MG63 (cell line): ENCODE results near the gene LYRM1. TPM values are rescaled to one million over a fixed set of nuclear protein-coding genes. Genes with fewer than 3 reads are reported as not detected.
"Not testable (repeated sequence)": the region's sequence is repeated elsewhere in the genome, so short reads cannot be mapped to it uniquely, and the experiment has no call there.

Source experiments
- DNase-seq: peaks from one replicate; pipeline ENCODE4 v3.0.0-alpha.2; 2020
- H3K27me3 ChIP-seq: fragments of 250-450 bp; sonication (Bioruptor Pico); 2 replicates; pipeline ENCODE4 v1.5.1; 2020; ENCODE audit warnings: mild to moderate bottlenecking, moderate library complexity
- H3K36me3 ChIP-seq: fragments of 250-450 bp; sonication (Bioruptor Pico); 2 replicates; pipeline ENCODE4 v1.5.1; 2020; ENCODE audit warnings: mild to moderate bottlenecking, moderate library complexity
- H3K4me3 ChIP-seq: fragments of 250-450 bp; sonication (Bioruptor Pico); 2 replicates; pipeline ENCODE4 v1.5.1; 2020; ENCODE audit warnings: mild to moderate bottlenecking, moderate library complexity
- H3K9me3 ChIP-seq: fragments of 250-450 bp; sonication (Bioruptor Pico); 2 replicates; pipeline ENCODE4 v1.5.1; 2020; ENCODE audit warnings: mild to moderate bottlenecking, moderate library complexity
- total RNA-seq: library from RNA; depleted of rRNA; stranded (reverse); fragments of >200 nt; shearing (Covaris generic); gene quantifications from 2 replicates; pipeline ENCODE4 v1.2.3, GENCODE V29; 2014; ENCODE audit warnings: low replicate concordance

LYRM1 gene
- total RNA-seq, 1 experiment from 2014 or later: 65.9 TPM

GRCh38 chr16:20910781-20911321 lies 10.3 kb downstream of the LYRM1 start:
- Histone ChIP-seq H3K4me3 (no peak overlapping the region), H3K9me3 (no peaks in the 10 kb centered on the region)
- DNase-seq: no peak

GRCh38 chr16:20911361-20911760 lies 10.8 kb downstream of the LYRM1 start:
- no peak overlapping the region for H3K4me3 ChIP-seq
- no peaks in the 10 kb centered on the region for H3K27me3 ChIP-seq
- DNase-seq: peak; percentile 44
- no peaks in the 10 kb centered on the region for H3K9me3 ChIP-seq
- peaks cover 3% of the 10 kb centered on the region for H3K36me3 ChIP-seq

More at GRCh38 chr16:20910781-20911321, 10.3 kb downstream of the LYRM1 start:
- H3K27me3 ChIP-seq: no peaks in the 10 kb centered on the region
- H3K36me3 ChIP-seq: peaks cover 3% of the 10 kb centered on the region

- DNase-seq: no peak
- Histone ChIP-seq H3K4me3 (no peak overlapping the region), H3K27me3 (no peaks in the 10 kb centered on the region), H3K9me3 (no peaks in the 10 kb centered on the region), H3K36me3 (peaks cover 13% of the 10 kb centered on the region)
Observed at GRCh38 chr16:20916289-20916688, 15.7 kb downstream of the LYRM1 start.

- Histone ChIP-seq H3K36me3 (peaks cover 13% of the 10 kb centered on the region), H3K9me3 (no peaks in the 10 kb centered on the region), H3K27me3 (no peaks in the 10 kb centered on the region), H3K4me3 (no peak overlapping the region)
- DNase-seq: no peak
Observed at GRCh38 chr16:20916942-20917341, 16.4 kb downstream of the LYRM1 start.

GRCh38 chr16:20918486-20919239 lies 18.1 kb downstream of the LYRM1 start:
- DNase-seq: peak; percentile 57
- Histone ChIP-seq H3K9me3 (no peaks in the 10 kb centered on the region), H3K36me3 (peaks cover 13% of the 10 kb centered on the region), H3K4me3 (no peak overlapping the region), H3K27me3 (no peaks in the 10 kb centered on the region)

GRCh38 chr16:20920091-20920490 lies 19.5 kb downstream of the LYRM1 start:
- Histone ChIP-seq H3K27me3 (no peaks in the 10 kb centered on the region), H3K4me3 (no peak overlapping the region), H3K9me3 (no peaks in the 10 kb centered on the region), H3K36me3 (peaks cover 23% of the 10 kb centered on the region)
- no peak for DNase-seq

GRCh38 chr16:20920799-20921198 lies 20.2 kb downstream of the LYRM1 start:
- Histone ChIP-seq H3K36me3 (peaks cover 30% of the 10 kb centered on the region), H3K27me3 (no peaks in the 10 kb centered on the region), H3K4me3 (no peak overlapping the region), H3K9me3 (no peaks in the 10 kb centered on the region)
- DNase-seq: no peak

GRCh38 chr16:20923876-20924275 lies 23.3 kb downstream of the LYRM1 start:
- no peak for DNase-seq
- Histone ChIP-seq H3K4me3 (no peak overlapping the region), H3K27me3 (no peaks in the 10 kb centered on the region)

GRCh38 chr16:20925751-20926150 lies 25.2 kb downstream of the LYRM1 start:
- Histone ChIP-seq H3K9me3 (no peaks in the 10 kb centered on the region), H3K36me3 (peaks cover 20% of the 10 kb centered on the region), H3K27me3 (no peaks in the 10 kb centered on the region), H3K4me3 (no peak overlapping the region)
- DNase-seq: no peak

More at GRCh38 chr16:20923876-20924275, 23.3 kb downstream of the LYRM1 start:
- Histone ChIP-seq H3K36me3 (peaks cover 30% of the 10 kb centered on the region), H3K9me3 (no peaks in the 10 kb centered on the region)

GRCh38 chr16:20928774-20929411 lies 28.3 kb downstream of the LYRM1 start:
- H3K4me3 ChIP-seq: no peak overlapping the region
- no peaks in the 10 kb centered on the region for H3K9me3 ChIP-seq
- no peak for DNase-seq
- no peaks in the 10 kb centered on the region for H3K27me3 ChIP-seq
- peaks cover 18% of the 10 kb centered on the region for H3K36me3 ChIP-seq

- not testable (repeated sequence) for H3K9me3 ChIP-seq, H3K4me3 ChIP-seq, H3K27me3 ChIP-seq, DNase-seq
- H3K36me3 ChIP-seq: peaks cover 11% of the 10 kb centered on the region
Observed at GRCh38 chr16:20929676-20930364, 29.2 kb downstream of the LYRM1 start.

GRCh38 chr16:20930365-20930690 lies 29.8 kb downstream of the LYRM1 start:
- Histone ChIP-seq H3K4me3 (no peak overlapping the region), H3K27me3 (no peaks in the 10 kb centered on the region), H3K9me3 (no peaks in the 10 kb centered on the region), H3K36me3 (peaks cover 7% of the 10 kb centered on the region)
- no peak for DNase-seq

GRCh38 chr16:20931066-20931600 lies 30.6 kb downstream of the LYRM1 start:
- Histone ChIP-seq H3K9me3 (no peaks in the 10 kb centered on the region), H3K4me3 (no peak overlapping the region), H3K27me3 (no peaks in the 10 kb centered on the region), H3K36me3 (no peaks in the 10 kb centered on the region)
- no peak for DNase-seq

GRCh38 chr16:20933589-20933988 lies 33.0 kb downstream of the LYRM1 start:
- no peak for DNase-seq
- no peaks in the 10 kb centered on the region for H3K9me3 ChIP-seq
- no peaks in the 10 kb centered on the region for H3K27me3 ChIP-seq
- H3K36me3 ChIP-seq: no peaks in the 10 kb centered on the region
- H3K4me3 ChIP-seq: no peak overlapping the region

GRCh38 chr16:20937736-20938135 lies 37.2 kb downstream of the LYRM1 start:
- no peak for DNase-seq
- H3K9me3 ChIP-seq: no peaks in the 10 kb centered on the region
- no peaks in the 10 kb centered on the region for H3K27me3 ChIP-seq
- no peak overlapping the region for H3K4me3 ChIP-seq
- H3K36me3 ChIP-seq: no peaks in the 10 kb centered on the region

- H3K9me3 ChIP-seq: no peaks in the 10 kb centered on the region
- H3K27me3 ChIP-seq: no peaks in the 10 kb centered on the region
- no peak overlapping the region for H3K4me3 ChIP-seq
- H3K36me3 ChIP-seq: no peaks in the 10 kb centered on the region
- peak; percentile 14 for DNase-seq
Observed at GRCh38 chr16:20938426-20938825, 37.9 kb downstream of the LYRM1 start.

- H3K4me3 ChIP-seq: no peak overlapping the region
- no peak for DNase-seq
- H3K27me3 ChIP-seq: no peaks in the 10 kb centered on the region
- no peaks in the 10 kb centered on the region for H3K36me3 ChIP-seq
- H3K9me3 ChIP-seq: no peaks in the 10 kb centered on the region
Observed at GRCh38 chr16:20939611-20940010, 39.0 kb downstream of the LYRM1 start.
